Measurements from ENCODE around the gene SMG1. TPM values are rescaled to one million over a fixed set of nuclear protein-coding genes. Genes with fewer than 3 reads are reported as not detected.

The SMG1 gene
- total and polyA plus RNA-seq, 2 of the 13 experiments (the other 11 are each of a cell fraction or from before 2014, with no cell fraction given): 48.7 to 53.7 TPM

DNA sequence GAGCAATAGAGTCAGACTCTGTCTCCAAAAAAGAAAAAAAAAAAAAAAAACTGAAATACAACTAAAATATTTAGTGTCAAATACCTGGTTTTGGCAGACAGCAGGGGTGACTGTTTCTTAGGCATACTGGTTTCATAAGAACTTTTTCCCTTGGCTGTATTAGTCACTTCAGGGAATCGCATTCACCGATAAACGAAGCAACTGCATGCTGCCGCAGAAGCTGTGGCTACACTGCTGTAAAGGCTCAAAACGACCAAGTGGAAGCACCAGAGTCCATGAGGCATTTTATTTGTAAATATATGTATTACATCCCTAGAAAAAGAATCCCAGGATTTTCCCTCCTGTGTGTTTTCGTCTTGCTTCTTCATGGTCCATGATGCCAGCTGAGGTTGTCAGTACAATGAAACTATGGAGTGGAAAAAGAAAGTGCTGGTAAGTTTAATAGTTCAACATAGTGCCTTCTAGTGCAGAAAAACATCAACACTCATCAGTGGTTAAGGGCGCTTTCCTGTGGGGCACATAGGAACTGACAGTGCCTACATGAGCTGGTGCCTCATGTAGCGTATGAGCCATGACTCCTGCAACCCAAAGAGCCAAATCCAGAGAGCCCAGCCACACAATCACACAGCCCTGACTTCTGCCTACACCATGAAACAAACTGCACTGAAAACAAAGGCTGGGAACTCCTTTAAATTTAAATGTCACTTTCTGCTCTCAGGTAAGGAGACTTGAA lies 143.3 kb downstream of the SMG1 start:
- 95% methylated on average over 8 of the region's 8 CpGs for WGBS (ENCODE audit: low lambda C conversion rate)
- ChIA-PET CTCF (ENCODE audit: low intra/inter-chr PET ratio, low total read pairs) (no interaction called here), POLR2A (interaction anchor here (1.3 to 2.1 kb wide), 2 partner anchors 9 to 18 kb away, joined by 3 to 13 read pairs; partner anchors contain the start of gene ARL6IP1)
- no peak overlapping the region for H3K4me3 ChIP-seq (replicated peaks in 1 of 3; ENCODE audit: insufficient read depth in 1 of 3, low read depth in 2 of 3, low read length in 3 of 3)
- intact Hi-C loops (cut with micrococcal nuclease; ENCODE audit: unreplicated experiment) (no loop called here), in situ Hi-C loops (cut with HindIII; ENCODE audit: extremely low pct_ligation_motif_present, low pct_unique_long_range_greater_than_20kb) (no loop called here)
- H3K27me3 ChIP-seq (ENCODE audit: control insufficient read depth in 1 of 2, insufficient read depth in 2 of 2, low read length in 2 of 2): no peaks in the 10 kb centered on the region
- FAIRE-seq (no peak), DNase-seq (ENCODE audit: low spot score) (no peak), ATAC-seq (no peak)
- BruUV-seq (replicated peaks): no TSS peak
- no peak overlapping the region for H3K9ac ChIP-seq (ENCODE audit: insufficient read depth, low read depth, low read length)
- peaks cover 42% of the 10 kb centered on the region for H3K4me1 ChIP-seq (ENCODE audit: insufficient read depth, low read length)
- H3K36me3 ChIP-seq (replicated peaks in 1 of 2; ENCODE audit: control insufficient read depth in 1 of 2, insufficient read depth in 2 of 2, low read length in 2 of 2): peaks cover 39 to 55% of the 10 kb centered on the region in 2 experiments
- no peak overlapping the region for H3K27ac ChIP-seq (ENCODE audit: extremely low read length, insufficient read depth, low read length)
- H3K79me2 ChIP-seq (ENCODE audit: insufficient read depth, low read length): peaks cover 49% of the 10 kb centered on the region
- no peak overlapping the region for H3K4me2 ChIP-seq (ENCODE audit: low read depth, low read length)
- no peaks in the 10 kb centered on the region for H3K9me3 ChIP-seq (ENCODE audit: low read length)
- H4K20me1 ChIP-seq (ENCODE audit: insufficient read depth, low read length): peaks cover 55% of the 10 kb centered on the region
- no peak overlapping the region for H2AFZ ChIP-seq (ENCODE audit: low read length)
- no peak for TF ChIP-seq ZNF414 (CRISPR knock-in tag; IDR thresholded peaks at IDR 0.05)
- no peak for TF ChIP-seq ZNF670 (CRISPR knock-in tag; IDR thresholded peaks at IDR 0.05; ENCODE audit: borderline replicate concordance)
- TF ChIP-seq PBX2 (CRISPR knock-in tag; IDR thresholded peaks at IDR 0.05): no peak
- TF ChIP-seq POLR2G (IDR thresholded peaks at IDR 0.05; ENCODE audit: low read depth, low read length): peak; percentile 38; the same call in 1 of the 2 replicates
- no peak for TF ChIP-seq MIER2 (CRISPR knock-in tag; IDR thresholded peaks at IDR 0.05)
- TF ChIP-seq, protein P1, sequence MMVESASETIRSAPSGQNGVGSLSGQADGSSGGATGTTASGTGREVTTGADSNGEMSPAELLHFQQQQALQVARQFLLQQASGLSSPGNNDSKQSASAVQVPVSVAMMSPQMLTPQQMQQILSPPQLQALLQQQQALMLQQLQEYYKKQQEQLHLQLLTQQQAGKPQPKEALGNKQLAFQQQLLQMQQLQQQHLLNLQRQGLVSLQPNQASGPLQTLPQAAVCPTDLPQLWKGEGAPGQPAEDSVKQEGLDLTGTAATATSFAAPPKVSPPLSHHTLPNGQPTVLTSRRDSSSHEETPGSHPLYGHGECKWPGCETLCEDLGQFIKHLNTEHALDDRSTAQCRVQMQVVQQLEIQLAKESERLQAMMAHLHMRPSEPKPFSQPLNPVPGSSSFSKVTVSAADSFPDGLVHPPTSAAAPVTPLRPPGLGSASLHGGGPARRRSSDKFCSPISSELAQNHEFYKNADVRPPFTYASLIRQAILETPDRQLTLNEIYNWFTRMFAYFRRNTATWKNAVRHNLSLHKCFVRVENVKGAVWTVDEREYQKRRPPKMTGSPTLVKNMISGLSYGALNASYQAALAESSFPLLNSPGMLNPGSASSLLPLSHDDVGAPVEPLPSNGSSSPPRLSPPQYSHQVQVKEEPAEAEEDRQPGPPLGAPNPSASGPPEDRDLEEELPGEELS (CRISPR knock-in tag; IDR thresholded peaks at IDR 0.05): no peak
- TF ChIP-seq ZFP36L2 (CRISPR knock-in tag; IDR thresholded peaks at IDR 0.05): no peak
- TF ChIP-seq TCF7L2 (IDR thresholded peaks at IDR 0.05; ENCODE audit: low read depth, low read length): no peak
- no peak for TF ChIP-seq ZNF788 (CRISPR knock-in tag; IDR thresholded peaks at IDR 0.05; ENCODE audit: borderline replicate concordance)
- no peak for TF ChIP-seq CC2D1A (CRISPR knock-in tag; IDR thresholded peaks at IDR 0.05)
- TF ChIP-seq, protein P2, sequence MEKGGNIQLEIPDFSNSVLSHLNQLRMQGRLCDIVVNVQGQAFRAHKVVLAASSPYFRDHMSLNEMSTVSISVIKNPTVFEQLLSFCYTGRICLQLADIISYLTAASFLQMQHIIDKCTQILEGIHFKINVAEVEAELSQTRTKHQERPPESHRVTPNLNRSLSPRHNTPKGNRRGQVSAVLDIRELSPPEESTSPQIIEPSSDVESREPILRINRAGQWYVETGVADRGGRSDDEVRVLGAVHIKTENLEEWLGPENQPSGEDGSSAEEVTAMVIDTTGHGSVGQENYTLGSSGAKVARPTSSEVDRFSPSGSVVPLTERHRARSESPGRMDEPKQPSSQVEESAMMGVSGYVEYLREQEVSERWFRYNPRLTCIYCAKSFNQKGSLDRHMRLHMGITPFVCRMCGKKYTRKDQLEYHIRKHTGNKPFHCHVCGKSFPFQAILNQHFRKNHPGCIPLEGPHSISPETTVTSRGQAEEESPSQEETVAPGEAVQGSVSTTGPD (CRISPR knock-in tag; IDR thresholded peaks at IDR 0.05): no peak
- TF ChIP-seq ZNF17 (CRISPR knock-in tag; IDR thresholded peaks at IDR 0.05): no peak
- peak; percentile 54; the same call in 1 of the 2 replicates for TF ChIP-seq RBFOX2 (IDR thresholded peaks at IDR 0.05; ENCODE audit: low read depth, low read length)
- peak; percentile 84 for TF ChIP-seq PRPF4 (IDR thresholded peaks at IDR 0.05; ENCODE audit: low read depth, low read length, poor library complexity, severe bottlenecking)
- TF ChIP-seq LCORL (IDR thresholded peaks at IDR 0.05): no peak
- TF ChIP-seq LCORL (CRISPR knock-in tag; IDR thresholded peaks at IDR 0.05): no peak
- TF ChIP-seq ZNF678 (CRISPR knock-in tag; IDR thresholded peaks at IDR 0.05): no peak
- TF ChIP-seq ZBTB38 (CRISPR knock-in tag; IDR thresholded peaks at IDR 0.05): peak; percentile 82
